Neural cell (in vitro differentiated cells): ENCODE measurements around the gene SMARCC1. TPM values are rescaled to one million over a fixed set of nuclear protein-coding genes. Genes with fewer than 3 reads are reported as not detected.

ENCODE experiments used
- H2AFZ ChIP-seq: fragments of 200-600, 300-800 bp; sonication (generic), shearing (Covaris generic); 2 replicates; pipeline ENCODE4 v1.6.0; 2014; ENCODE audit warnings: low read depth, mild to moderate bottlenecking, antibody characterized with exemption, low read length, moderate library complexity
- H3F3A ChIP-seq: fragments of 200-600 bp; shearing (Covaris generic); 2 replicates; pipeline ENCODE4 v1.6.1; 2016; ENCODE audit warnings: mild to moderate bottlenecking, moderate library complexity, mixed read lengths, antibody characterized with exemption, low read length; ENCODE audit not compliant: insufficient read depth, poor library complexity, severe bottlenecking
- H3K27ac ChIP-seq: fragments of 200-600, 300-800 bp; sonication (generic), shearing (Covaris generic); 2 replicates; pipeline ENCODE4 v1.5.1; 2014; ENCODE audit warnings: mild to moderate bottlenecking, low read length, moderate library complexity
- H3K27me3 ChIP-seq: fragments of 300-800, 200-600 bp; sonication (generic), shearing (Covaris generic); 2 replicates; pipeline ENCODE4 v1.6.0; 2014; ENCODE audit warnings: mild to moderate bottlenecking, low read depth, low read length, moderate library complexity; ENCODE audit not compliant: insufficient read depth
- H3K36me3 ChIP-seq: fragments of 300-800, 200-600 bp; sonication (generic), shearing (Covaris generic); 2 replicates; pipeline ENCODE4 v1.5.1; 2014; ENCODE audit warnings: mild to moderate bottlenecking, antibody characterized with exemption, low read length, moderate library complexity; ENCODE audit not compliant: insufficient read depth
- H3K4me2 ChIP-seq: fragments of 300-800, 200-600 bp; sonication (generic), shearing (Covaris generic); 2 replicates; pipeline ENCODE4 v1.6.0; 2014; ENCODE audit warnings: mild to moderate bottlenecking, low read length
- H3K4me3 ChIP-seq: fragments of 300-800, 200-600 bp; sonication (generic), shearing (Covaris generic); 2 replicates; pipeline ENCODE4 v1.5.1; 2014; ENCODE audit warnings: mild to moderate bottlenecking, low read length, moderate library complexity
- H3K79me2 ChIP-seq: fragments of 200-600 bp; shearing (Covaris generic); replicated peaks from 2 replicates; pipeline ENCODE4 v1.6.0; 2014; ENCODE audit warnings: mild to moderate bottlenecking, low read length, moderate library complexity; ENCODE audit not compliant: insufficient read depth
- H3K9ac ChIP-seq: fragments of 300-800, 200-600 bp; sonication (generic), shearing (Covaris generic); 2 replicates; pipeline ENCODE4 v1.6.1; 2016; ENCODE audit warnings: mild to moderate bottlenecking, low read length, mixed read lengths
- H3K9me2 ChIP-seq: fragments of 200-600 bp; shearing (Covaris generic); 2 replicates; pipeline ENCODE4 v1.6.1; 2016; ENCODE audit warnings: mild to moderate bottlenecking, low read length, mixed read lengths; ENCODE audit not compliant: insufficient read depth
- H3K9me3 ChIP-seq: fragments of 200-600, 300-800 bp; sonication (generic), shearing (Covaris generic); 2 replicates; pipeline ENCODE4 v1.6.1; 2016; ENCODE audit warnings: mild to moderate bottlenecking, mixed run types, low read length, moderate library complexity, mixed read lengths
- H4K20me1 ChIP-seq: fragments of 200-600 bp; shearing (Covaris generic); 2 replicates; pipeline ENCODE4 v1.6.1; 2016; ENCODE audit warnings: mild to moderate bottlenecking, mixed run types; ENCODE audit not compliant: insufficient read depth
- EP300 ChIP-seq: fragments of 450-650 bp; conservative IDR thresholded peaks from 2 replicates; pipeline ENCODE4 v1.6.1; 2014; ENCODE audit warnings: antibody characterized with exemption, mild to moderate bottlenecking, moderate library complexity; ENCODE audit not compliant: poor library complexity, severe bottlenecking
- EZH2 ChIP-seq: fragments of 200-600, 300-800 bp; shearing (Covaris generic), sonication (generic); IDR thresholded peaks from 2 replicates; pipeline ENCODE4 v1.6.1; 2014; ENCODE audit warnings: antibody characterized with exemption, low read length, borderline replicate concordance, mild to moderate bottlenecking; ENCODE audit not compliant: insufficient read depth, poor library complexity, severe bottlenecking
- MXI1 ChIP-seq: fragments of 450-650 bp; conservative IDR thresholded peaks from 2 replicates; pipeline ENCODE4 v1.6.1; 2014; ENCODE audit warnings: antibody characterized with exemption, mild to moderate bottlenecking; ENCODE audit not compliant: poor library complexity, severe bottlenecking
- POLR2AphosphoS5 ChIP-seq: IDR thresholded peaks from 2 replicates; pipeline ENCODE4 v1.6.1; 2012
- RAD21 ChIP-seq: fragments of 450-650 bp; conservative IDR thresholded peaks from 2 replicates; pipeline ENCODE4 v1.6.1; 2014; ENCODE audit warnings: antibody characterized with exemption, mild to moderate bottlenecking, moderate library complexity
- SMC3 ChIP-seq: fragments of 450-650 bp; conservative IDR thresholded peaks from 2 replicates; pipeline ENCODE4 v1.6.1; 2014; ENCODE audit warnings: antibody characterized with exemption, mild to moderate bottlenecking, moderate library complexity; ENCODE audit not compliant: poor library complexity
- TAF1 ChIP-seq: IDR thresholded peaks from 2 replicates; pipeline ENCODE4 v1.6.1; 2012; ENCODE audit warnings: low read depth
- polyA plus RNA-seq: library from polyadenylated mRNA; depleted of rRNA; stranded (reverse); fragments of >200 nt; gene quantifications from 2 replicates; pipeline ENCODE4 v1.2.3, GENCODE V29; 2014
- TF ChIP-seq, protein P1 (sequence below): fragments of 450-650 bp; IDR thresholded peaks from 2 replicates; pipeline ENCODE4 v1.5.1; 2014; ENCODE audit warnings: antibody characterized with exemption, mild to moderate bottlenecking, moderate library complexity; ENCODE audit not compliant: poor library complexity, severe bottlenecking
- TF ChIP-seq, protein P2 (sequence below): IDR thresholded peaks from 2 replicates; pipeline ENCODE4 v1.6.1; 2012; ENCODE audit warnings: borderline replicate concordance

The SMARCC1 gene
- polyA plus RNA-seq, 1 donor from 2014 or later: 29.4 TPM

DNA sequence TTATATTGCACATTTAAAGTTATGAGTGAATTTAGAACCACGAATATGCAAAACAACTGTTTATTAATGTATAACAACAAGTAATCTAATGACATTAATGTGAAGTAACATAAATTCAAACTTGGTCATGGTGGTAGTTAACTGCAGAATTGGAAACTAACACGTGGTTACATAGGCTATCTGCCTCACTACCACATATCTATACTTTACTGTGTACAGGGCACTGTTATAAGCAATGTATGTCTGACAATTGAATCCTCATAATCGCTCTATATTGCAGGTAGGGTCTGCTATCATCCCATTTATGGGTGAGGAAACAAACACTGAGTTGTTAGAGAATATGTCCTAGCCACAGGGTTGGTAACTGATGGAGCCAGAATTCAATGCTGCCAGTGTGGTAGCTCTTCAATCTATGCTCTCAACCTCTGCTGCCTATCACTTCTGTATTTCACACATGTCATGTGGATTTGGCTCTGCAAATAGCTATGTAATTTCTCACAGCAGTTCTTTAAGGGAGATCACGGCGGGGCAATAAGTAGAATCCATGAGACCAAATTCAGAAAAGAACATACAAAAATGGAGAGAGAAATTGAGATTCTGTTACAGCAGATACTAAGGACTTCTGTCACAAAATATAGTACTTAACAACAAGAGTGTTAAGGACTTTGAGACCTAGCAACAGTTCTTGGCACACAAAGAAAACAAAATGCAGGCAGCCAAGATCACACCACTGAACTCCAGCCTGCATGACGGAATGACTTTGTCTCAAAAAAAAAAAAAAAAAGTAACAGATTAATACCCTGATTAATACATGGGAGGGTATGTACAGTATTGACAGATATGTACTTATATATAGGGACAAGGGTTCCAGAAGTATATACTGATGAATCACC lies 103.0 kb downstream of the SMARCC1 start:
- Histone ChIP-seq H3K27me3 (no peaks in the 10 kb centered on the region), H3K9ac (no peak overlapping the region), H3K4me2 (no peak overlapping the region), H3F3A (no peaks in the 10 kb centered on the region), H3K36me3 (peaks cover 7% of the 10 kb centered on the region), H3K4me3 (no peak overlapping the region), H3K79me2 (no peaks in the 10 kb centered on the region), H3K27ac (no peak overlapping the region), H3K9me2 (no peaks in the 10 kb centered on the region), H4K20me1 (no peaks in the 10 kb centered on the region), H2AFZ (no peak overlapping the region), H3K9me3 (no peaks in the 10 kb centered on the region)
- no peak for TF ChIP-seq POLR2AphosphoS5
- TF ChIP-seq SMC3: no peak
- TF ChIP-seq EP300: no peak
- TF ChIP-seq MXI1: no peak
- TF ChIP-seq, protein P1, sequence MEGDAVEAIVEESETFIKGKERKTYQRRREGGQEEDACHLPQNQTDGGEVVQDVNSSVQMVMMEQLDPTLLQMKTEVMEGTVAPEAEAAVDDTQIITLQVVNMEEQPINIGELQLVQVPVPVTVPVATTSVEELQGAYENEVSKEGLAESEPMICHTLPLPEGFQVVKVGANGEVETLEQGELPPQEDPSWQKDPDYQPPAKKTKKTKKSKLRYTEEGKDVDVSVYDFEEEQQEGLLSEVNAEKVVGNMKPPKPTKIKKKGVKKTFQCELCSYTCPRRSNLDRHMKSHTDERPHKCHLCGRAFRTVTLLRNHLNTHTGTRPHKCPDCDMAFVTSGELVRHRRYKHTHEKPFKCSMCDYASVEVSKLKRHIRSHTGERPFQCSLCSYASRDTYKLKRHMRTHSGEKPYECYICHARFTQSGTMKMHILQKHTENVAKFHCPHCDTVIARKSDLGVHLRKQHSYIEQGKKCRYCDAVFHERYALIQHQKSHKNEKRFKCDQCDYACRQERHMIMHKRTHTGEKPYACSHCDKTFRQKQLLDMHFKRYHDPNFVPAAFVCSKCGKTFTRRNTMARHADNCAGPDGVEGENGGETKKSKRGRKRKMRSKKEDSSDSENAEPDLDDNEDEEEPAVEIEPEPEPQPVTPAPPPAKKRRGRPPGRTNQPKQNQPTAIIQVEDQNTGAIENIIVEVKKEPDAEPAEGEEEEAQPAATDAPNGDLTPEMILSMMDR: no peak
- TF ChIP-seq EZH2: no peak
- TF ChIP-seq TAF1: no peak
- TF ChIP-seq, protein P2, sequence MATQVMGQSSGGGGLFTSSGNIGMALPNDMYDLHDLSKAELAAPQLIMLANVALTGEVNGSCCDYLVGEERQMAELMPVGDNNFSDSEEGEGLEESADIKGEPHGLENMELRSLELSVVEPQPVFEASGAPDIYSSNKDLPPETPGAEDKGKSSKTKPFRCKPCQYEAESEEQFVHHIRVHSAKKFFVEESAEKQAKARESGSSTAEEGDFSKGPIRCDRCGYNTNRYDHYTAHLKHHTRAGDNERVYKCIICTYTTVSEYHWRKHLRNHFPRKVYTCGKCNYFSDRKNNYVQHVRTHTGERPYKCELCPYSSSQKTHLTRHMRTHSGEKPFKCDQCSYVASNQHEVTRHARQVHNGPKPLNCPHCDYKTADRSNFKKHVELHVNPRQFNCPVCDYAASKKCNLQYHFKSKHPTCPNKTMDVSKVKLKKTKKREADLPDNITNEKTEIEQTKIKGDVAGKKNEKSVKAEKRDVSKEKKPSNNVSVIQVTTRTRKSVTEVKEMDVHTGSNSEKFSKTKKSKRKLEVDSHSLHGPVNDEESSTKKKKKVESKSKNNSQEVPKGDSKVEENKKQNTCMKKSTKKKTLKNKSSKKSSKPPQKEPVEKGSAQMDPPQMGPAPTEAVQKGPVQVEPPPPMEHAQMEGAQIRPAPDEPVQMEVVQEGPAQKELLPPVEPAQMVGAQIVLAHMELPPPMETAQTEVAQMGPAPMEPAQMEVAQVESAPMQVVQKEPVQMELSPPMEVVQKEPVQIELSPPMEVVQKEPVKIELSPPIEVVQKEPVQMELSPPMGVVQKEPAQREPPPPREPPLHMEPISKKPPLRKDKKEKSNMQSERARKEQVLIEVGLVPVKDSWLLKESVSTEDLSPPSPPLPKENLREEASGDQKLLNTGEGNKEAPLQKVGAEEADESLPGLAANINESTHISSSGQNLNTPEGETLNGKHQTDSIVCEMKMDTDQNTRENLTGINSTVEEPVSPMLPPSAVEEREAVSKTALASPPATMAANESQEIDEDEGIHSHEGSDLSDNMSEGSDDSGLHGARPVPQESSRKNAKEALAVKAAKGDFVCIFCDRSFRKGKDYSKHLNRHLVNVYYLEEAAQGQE: no peak
- no peak for TF ChIP-seq RAD21

DNA sequence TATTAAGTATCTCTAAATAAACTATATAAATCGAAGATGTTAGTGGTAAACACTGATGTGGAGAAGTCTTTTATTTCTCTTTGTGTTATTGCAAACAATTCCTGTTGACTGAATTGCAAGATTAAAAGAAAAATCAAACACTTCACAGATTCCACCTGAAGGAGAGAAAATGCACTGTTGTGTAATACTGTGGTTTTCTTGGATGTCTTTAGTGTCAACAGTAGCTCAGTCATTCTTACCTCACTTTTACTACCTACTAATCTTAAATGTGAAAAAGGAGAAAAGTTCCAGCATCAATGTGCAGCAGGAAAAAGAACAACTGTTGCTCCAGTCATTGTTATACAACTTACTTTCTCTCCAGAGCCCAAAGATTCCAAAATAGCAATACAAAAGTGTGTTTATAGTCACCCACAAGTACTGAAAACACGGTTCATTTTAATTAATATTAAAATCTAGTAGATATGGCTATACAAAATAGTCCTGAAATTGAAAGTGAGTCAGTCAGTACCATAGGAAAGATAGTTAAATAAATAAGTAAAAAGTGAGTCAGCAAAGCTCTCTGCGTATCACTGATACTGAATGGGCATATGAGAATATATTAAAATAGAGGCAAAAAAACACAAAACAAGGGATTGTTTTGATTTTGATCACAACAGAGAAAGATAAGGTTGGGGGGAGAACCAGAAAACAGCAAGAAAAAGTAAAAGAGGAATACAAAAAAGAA lies 112.5 kb downstream of the SMARCC1 start:
- Histone ChIP-seq H3K79me2 (no peaks in the 10 kb centered on the region), H3F3A (no peaks in the 10 kb centered on the region), H2AFZ (no peak overlapping the region), H3K9me3 (no peaks in the 10 kb centered on the region), H3K4me3 (no peak overlapping the region), H3K27ac (no peak overlapping the region), H3K9me2 (no peaks in the 10 kb centered on the region), H3K27me3 (no peaks in the 10 kb centered on the region), H4K20me1 (no peaks in the 10 kb centered on the region), H3K36me3 (no peaks in the 10 kb centered on the region), H3K4me2 (no peak overlapping the region), H3K9ac (no peak overlapping the region)
- TF ChIP-seq TAF1 (no peak), RAD21 (no peak), EP300 (no peak), MXI1 (no peak), EZH2 (no peak), POLR2AphosphoS5 (no peak)
- TF ChIP-seq, protein P1: no peak
